ENCODE results near the gene CMSS1. TPM values are rescaled to one million over a fixed set of nuclear protein-coding genes. Genes with fewer than 3 reads are reported as not detected.

The CMSS1 gene
- total RNA-seq, 1 experiment from 2014 or later: 64.1 TPM

GRCh38 chr3:100171211-100171914 is 353.7 kb downstream of the CMSS1 start:
- BruUV-seq (replicated peaks): no TSS peak
- no peaks in the 10 kb centered on the region for H3K9me2 ChIP-seq (ENCODE audit: insufficient read depth)
- no peak for ATAC-seq
- peaks cover 0 to 2% of the 10 kb centered on the region in 2 experiments; a peak in 2 of 4 replicates for H3K36me3 ChIP-seq (ENCODE audit: control insufficient read depth in 1 of 2, insufficient read depth in 2 of 2, low read length in 2 of 2)
- no peak overlapping the region for H2AFZ ChIP-seq (ENCODE audit: low read depth, low read length, poor library complexity, severe bottlenecking)
- ChIA-PET POLR2A (no interaction called here), CTCF (interaction anchor here (0.7 kb wide), 1 partner anchor 411 kb away, joined by 3 read pairs; no protein-coding TSS in a partner anchor), RAD21 (ENCODE audit: low non-redundant PET in 1 of 2, low total read pairs in 2 of 2, uncharacterized antibody in 2 of 2, unreplicated experiment in 2 of 2) (no interaction called here)
- no peak for DNase-seq (ENCODE audit: low read depth, low spot score)
- H3K4me3 ChIP-seq (replicated peaks in 1 of 2; ENCODE audit: low read depth in 1 of 2, low read length in 2 of 2): no peak overlapping the region
- no peaks in the 10 kb centered on the region for H4K20me1 ChIP-seq (ENCODE audit: insufficient read depth)
- H3K27ac ChIP-seq (ENCODE audit: low read depth, low read length): no peak overlapping the region
- H3K9me3 ChIP-seq (ENCODE audit: control insufficient read depth in 1 of 2, insufficient read depth in 1 of 2, low read depth in 1 of 2, low read length in 2 of 2): no peaks in the 10 kb centered on the region
- H3K79me2 ChIP-seq (ENCODE audit: insufficient read depth, low read length): no peaks in the 10 kb centered on the region
- intact Hi-C loops (cut with micrococcal nuclease): no loop called here
- no peak overlapping the region for H3K4me2 ChIP-seq (ENCODE audit: low read length)
- TF ChIP-seq FOSL1 (IDR thresholded peaks at IDR 0.05; ENCODE audit: low read depth) (no peak), CEBPB (IDR thresholded peaks at IDR 0.05; ENCODE audit: low read depth) (no peak), JUND (IDR thresholded peaks at IDR 0.05) (no peak), EGR1 (IDR thresholded peaks at IDR 0.05; ENCODE audit: low read depth) (no peak), CTCF (IDR thresholded peaks at IDR 0.05 in 2 of 3, conservative IDR thresholded peaks at IDR 0.05 in 1 of 3; ENCODE audit: borderline replicate concordance in 1 of 3, insufficient read depth in 1 of 3, low read depth in 2 of 3, low read length in 2 of 3) (no peak)
- no peak overlapping the region for H3K9ac ChIP-seq (ENCODE audit: low read length)
- H3K4me1 ChIP-seq (ENCODE audit: control insufficient read depth in 1 of 2, insufficient read depth in 2 of 2, low read length in 2 of 2): no peaks in the 10 kb centered on the region
- no peaks in the 10 kb centered on the region for H3K27me3 ChIP-seq (ENCODE audit: insufficient read depth, low read length)

GRCh38 chr3:100173961-100174360 is 356.3 kb downstream of the CMSS1 start:
- intact Hi-C loops (cut with micrococcal nuclease): no loop called here
- peaks cover 0 to 5% of the 10 kb centered on the region in 2 experiments; a peak in 2 of 4 replicates for H3K36me3 ChIP-seq (ENCODE audit: control insufficient read depth in 1 of 2, insufficient read depth in 2 of 2, low read length in 2 of 2)
- no peaks in the 10 kb centered on the region for H3K9me3 ChIP-seq (ENCODE audit: control insufficient read depth in 1 of 2, insufficient read depth in 1 of 2, low read depth in 1 of 2, low read length in 2 of 2)
- ChIA-PET POLR2A (no interaction called here), CTCF (no interaction called here), RAD21 (ENCODE audit: low non-redundant PET in 1 of 2, low total read pairs in 2 of 2, uncharacterized antibody in 2 of 2, unreplicated experiment in 2 of 2) (no interaction called here)
- DNase-seq (ENCODE audit: low read depth, low spot score) (no peak), ATAC-seq (no peak)
- H3K4me1 ChIP-seq (ENCODE audit: control insufficient read depth in 1 of 2, insufficient read depth in 2 of 2, low read length in 2 of 2): no peaks in the 10 kb centered on the region
- no peak overlapping the region for H2AFZ ChIP-seq (ENCODE audit: low read depth, low read length, poor library complexity, severe bottlenecking)
- no peak overlapping the region for H3K4me2 ChIP-seq (ENCODE audit: low read length)
- no TSS peak for BruUV-seq (replicated peaks)
- H3K79me2 ChIP-seq (ENCODE audit: insufficient read depth, low read length): no peaks in the 10 kb centered on the region
- no peaks in the 10 kb centered on the region for H3K9me2 ChIP-seq (ENCODE audit: insufficient read depth)
- H4K20me1 ChIP-seq (ENCODE audit: insufficient read depth): no peaks in the 10 kb centered on the region
- no peak overlapping the region for H3K4me3 ChIP-seq (replicated peaks in 1 of 2; ENCODE audit: low read depth in 1 of 2, low read length in 2 of 2)
- no peak overlapping the region for H3K9ac ChIP-seq (ENCODE audit: low read length)
- TF ChIP-seq ZFX (IDR thresholded peaks at IDR 0.05) (no peak), POLR2A (IDR thresholded peaks at IDR 0.05; ENCODE audit: borderline replicate concordance, extremely low read depth, insufficient read depth, insufficient read length) (no peak), ZBTB33 (IDR thresholded peaks at IDR 0.05; ENCODE audit: extremely low read depth, insufficient replicate concordance, low read length) (no peak), EZH2phosphoT487 (IDR thresholded peaks at IDR 0.05; ENCODE audit: borderline replicate concordance) (no peak), JUND (IDR thresholded peaks at IDR 0.05) (no peak), CBX3 (IDR thresholded peaks at IDR 0.05; ENCODE audit: low read depth) (no peak), MAX (IDR thresholded peaks at IDR 0.05) (no peak), SRF (IDR thresholded peaks at IDR 0.05; ENCODE audit: low read depth) (no peak)
- no peaks in the 10 kb centered on the region for H3K27me3 ChIP-seq (ENCODE audit: insufficient read depth, low read length)
- no peak overlapping the region for H3K27ac ChIP-seq (ENCODE audit: low read depth, low read length)
